ENCODE measurements around the gene CA7.

- no peak for TF ChIP-seq CTCF (IDR thresholded peaks at IDR 0.05; ENCODE audit: extremely low read depth in 1 of 2, insufficient read depth in 1 of 2, low read depth in 1 of 2, low read length in 2 of 2)
- TF ChIP-seq MAX (IDR thresholded peaks at IDR 0.05; ENCODE audit: insufficient read depth, insufficient read length), result no peak
- no peak for TF ChIP-seq EZH2 (IDR thresholded peaks at IDR 0.05; ENCODE audit: borderline replicate concordance, low read depth, low read length, severe bottlenecking)
- TF ChIP-seq POLR2A (IDR thresholded peaks at IDR 0.05; ENCODE audit: low read depth, low read length), result no peak
- no peak for TF ChIP-seq MYC (IDR thresholded peaks at IDR 0.05; ENCODE audit: low read depth, low read length)
- TF ChIP-seq JUN (IDR thresholded peaks at IDR 0.05; ENCODE audit: borderline replicate concordance, insufficient read depth, insufficient read length, low read depth), result no peak
- no peak for TF ChIP-seq POLR2AphosphoS5 (IDR thresholded peaks at IDR 0.05; ENCODE audit: insufficient read depth, low read depth, low read length)
- TF ChIP-seq GATA2 (IDR thresholded peaks at IDR 0.05; ENCODE audit: insufficient read depth, insufficient read length, low read depth, low read length), result no peak
- TF ChIP-seq FOS (IDR thresholded peaks at IDR 0.05; ENCODE audit: borderline replicate concordance, insufficient read depth, low read length), result no peak
Measured at GRCh38 chr16:66862023-66862520, 17.9 kb downstream of the CA7 start.
